Measurements from ENCODE around the gene GNPAT.

Gene GNPAT

GRCh38 chr1:231238298-231238697 lies 2.7 kb upstream of the GNPAT start:
- POLR2A ChIA-PET: interaction anchor here (1.0 kb wide), 1 partner anchor 39 kb away, joined by 3 read pairs; no protein-coding TSS in a partner anchor
- CTCF ChIA-PET: interaction anchor here (0.6 to 0.7 kb wide), 2 partner anchors 65 to 136 kb away, joined by 3 to 5 read pairs; no protein-coding TSS in a partner anchor
- H3K27ac ChIP-seq (ENCODE audit: extremely low read depth, low read depth, low read length): no peak overlapping the region
- H3K9me3 ChIP-seq (ENCODE audit: control insufficient read depth, insufficient read depth, low read depth, low read length): no peaks in the 10 kb centered on the region
- H3K4me1 ChIP-seq (ENCODE audit: control insufficient read depth, insufficient read depth, low read length): peaks cover 18% of the 10 kb centered on the region
- peaks cover 20 to 34% of the 10 kb centered on the region in 2 experiments for H3K36me3 ChIP-seq (ENCODE audit: control insufficient read depth in 2 of 2, insufficient read depth in 1 of 2, low read length in 2 of 2)
- H3K4me3 ChIP-seq (ENCODE audit: low read depth, low read length): no peak overlapping the region
- no peak for TF ChIP-seq ZNF791 (tag by site-specific recombination; IDR thresholded peaks at IDR 0.05)
- TF ChIP-seq SP7 (tag by site-specific recombination; IDR thresholded peaks at IDR 0.05): no peak
- no peak for TF ChIP-seq ZNF785 (tag by site-specific recombination; IDR thresholded peaks at IDR 0.05)
- TF ChIP-seq ZNF10 (tag by site-specific recombination; IDR thresholded peaks at IDR 0.05): no peak

DNA sequence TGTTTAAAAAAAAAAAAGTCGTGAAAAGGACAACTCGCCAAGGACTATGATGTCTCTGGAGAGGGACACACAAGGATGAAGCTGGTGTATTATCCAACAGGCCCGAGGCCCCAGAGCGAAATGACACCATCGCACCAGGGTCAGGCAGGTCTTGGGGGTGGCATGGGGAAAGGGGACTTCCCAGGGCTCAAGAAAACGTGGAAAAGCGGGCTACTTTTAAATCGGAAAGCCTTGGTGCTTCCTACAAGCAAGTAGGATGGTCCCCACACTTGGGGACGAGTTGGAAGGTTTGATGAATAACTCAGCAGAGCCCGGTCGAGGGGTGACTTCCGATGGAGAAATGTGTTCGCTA lies 505 bp upstream of the GNPAT start:
- ChIA-PET POLR2A (interaction anchor here (2.6 kb wide), 1 partner anchor 97 kb away, joined by 17 read pairs; the partner anchor contains the start of genes EXOC8 and SPRTN), CTCF (interaction anchor here (0.6 kb wide), 1 partner anchor 78 kb away, joined by 3 read pairs; no protein-coding TSS in a partner anchor)
- Histone ChIP-seq H3K36me3 (ENCODE audit: control insufficient read depth in 2 of 2, insufficient read depth in 1 of 2, low read length in 2 of 2) (peaks cover 16 to 34% of the 10 kb centered on the region in 2 experiments), H3K4me1 (ENCODE audit: control insufficient read depth, insufficient read depth, low read length) (peaks cover 15% of the 10 kb centered on the region), H3K4me3 (ENCODE audit: low read depth, low read length) (peak overlapping the region; percentile 62), H3K27ac (ENCODE audit: extremely low read depth, low read depth, low read length) (peak overlapping the region; percentile 84; the same call in 1 of the 2 replicates), H3K9me3 (ENCODE audit: control insufficient read depth, insufficient read depth, low read depth, low read length) (no peaks in the 10 kb centered on the region)
- no peak for TF ChIP-seq GLI2 (tag by site-specific recombination; IDR thresholded peaks at IDR 0.05; ENCODE audit: borderline replicate concordance, low read depth)
- TF ChIP-seq ZNF398 (tag by site-specific recombination; IDR thresholded peaks at IDR 0.05): 0 out of 2 replicates have a peak, but pooled peaks have one; percentile 7
- 0 out of 2 replicates have a peak, but pooled peaks have one; percentile 11 for TF ChIP-seq ZNF24 (tag by site-specific recombination; IDR thresholded peaks at IDR 0.05)

GRCh38 chr1:231241750-231242149 lies 738 bp downstream of the GNPAT start:
- peak overlapping the region; percentile 62 for H3K4me3 ChIP-seq (ENCODE audit: low read depth, low read length)
- no peaks in the 10 kb centered on the region for H3K9me3 ChIP-seq (ENCODE audit: control insufficient read depth, insufficient read depth, low read depth, low read length)
- peaks cover 16 to 24% of the 10 kb centered on the region in 2 experiments for H3K36me3 ChIP-seq (ENCODE audit: control insufficient read depth in 2 of 2, insufficient read depth in 1 of 2, low read length in 2 of 2)
- POLR2A ChIA-PET: interaction anchor here (0.9 to 2.6 kb wide), 4 partner anchors 8 to 600 kb away, joined by 3 to 17 read pairs (median 4); partner anchors contain the start of genes EXOC8 and SPRTN
- H3K4me1 ChIP-seq (ENCODE audit: control insufficient read depth, insufficient read depth, low read length): peaks cover 15% of the 10 kb centered on the region
- CTCF ChIA-PET: interaction anchor here (0.6 to 1.1 kb wide), 7 partner anchors 10 to 443 kb away, joined by 3 to 4 read pairs (median 3); no protein-coding TSS in a partner anchor
- peak overlapping the region; percentile 84 for H3K27ac ChIP-seq (ENCODE audit: extremely low read depth, low read depth, low read length)
- TF ChIP-seq ZNF664 (tag by site-specific recombination; IDR thresholded peaks at IDR 0.05): no peak
- 0 out of 2 replicates have a peak, but pooled peaks have one; percentile 16 for TF ChIP-seq GLIS1 (tag by site-specific recombination; IDR thresholded peaks at IDR 0.05)
- TF ChIP-seq IKZF3 (tag by site-specific recombination; IDR thresholded peaks at IDR 0.05): peak; percentile 70
- peak; percentile 86 for TF ChIP-seq FEZF1 (tag by site-specific recombination; IDR thresholded peaks at IDR 0.05)
- TF ChIP-seq ZNF629 (tag by site-specific recombination; IDR thresholded peaks at IDR 0.05): no peak
- TF ChIP-seq ZNF2 (tag by site-specific recombination; IDR thresholded peaks at IDR 0.05): no peak
- no peak for TF ChIP-seq ZNF202 (tag by site-specific recombination; IDR thresholded peaks at IDR 0.05; ENCODE audit: borderline replicate concordance)
- peak; percentile 32 for TF ChIP-seq KLF1 (tag by site-specific recombination; IDR thresholded peaks at IDR 0.05)
- no peak for TF ChIP-seq ZNF157 (tag by site-specific recombination; IDR thresholded peaks at IDR 0.05)
- peak; percentile 81; the same call in 1 of the 2 replicates for TF ChIP-seq ZNF394 (tag by site-specific recombination; IDR thresholded peaks at IDR 0.05; ENCODE audit: borderline replicate concordance)
- TF ChIP-seq ZNF792 (tag by site-specific recombination; IDR thresholded peaks at IDR 0.05): 0 out of 2 replicates have a peak, but pooled peaks have one; percentile 13
- TF ChIP-seq, protein P1, sequence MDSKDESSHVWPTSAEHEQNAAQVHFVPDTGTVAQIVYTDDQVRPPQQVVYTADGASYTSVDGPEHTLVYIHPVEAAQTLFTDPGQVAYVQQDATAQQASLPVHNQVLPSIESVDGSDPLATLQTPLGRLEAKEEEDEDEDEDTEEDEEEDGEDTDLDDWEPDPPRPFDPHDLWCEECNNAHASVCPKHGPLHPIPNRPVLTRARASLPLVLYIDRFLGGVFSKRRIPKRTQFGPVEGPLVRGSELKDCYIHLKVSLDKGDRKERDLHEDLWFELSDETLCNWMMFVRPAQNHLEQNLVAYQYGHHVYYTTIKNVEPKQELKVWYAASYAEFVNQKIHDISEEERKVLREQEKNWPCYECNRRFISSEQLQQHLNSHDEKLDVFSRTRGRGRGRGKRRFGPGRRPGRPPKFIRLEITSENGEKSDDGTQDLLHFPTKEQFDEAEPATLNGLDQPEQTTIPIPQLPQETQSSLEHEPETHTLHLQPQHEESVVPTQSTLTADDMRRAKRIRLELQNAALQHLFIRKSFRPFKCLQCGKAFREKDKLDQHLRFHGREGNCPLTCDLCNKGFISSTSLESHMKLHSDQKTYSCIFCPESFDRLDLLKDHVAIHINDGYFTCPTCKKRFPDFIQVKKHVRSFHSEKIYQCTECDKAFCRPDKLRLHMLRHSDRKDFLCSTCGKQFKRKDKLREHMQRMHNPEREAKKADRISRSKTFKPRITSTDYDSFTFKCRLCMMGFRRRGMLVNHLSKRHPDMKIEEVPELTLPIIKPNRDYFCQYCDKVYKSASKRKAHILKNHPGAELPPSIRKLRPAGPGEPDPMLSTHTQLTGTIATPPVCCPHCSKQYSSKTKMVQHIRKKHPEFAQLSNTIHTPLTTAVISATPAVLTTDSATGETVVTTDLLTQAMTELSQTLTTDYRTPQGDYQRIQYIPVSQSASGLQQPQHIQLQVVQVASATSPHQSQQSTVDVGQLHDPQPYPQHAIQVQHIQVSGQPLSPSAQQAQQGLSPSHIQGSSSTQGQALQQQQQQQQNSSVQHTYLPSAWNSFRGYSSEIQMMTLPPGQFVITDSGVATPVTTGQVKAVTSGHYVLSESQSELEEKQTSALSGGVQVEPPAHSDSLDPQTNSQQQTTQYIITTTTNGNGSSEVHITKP (tag by site-specific recombination; IDR thresholded peaks at IDR 0.05): peak; percentile 82
- TF ChIP-seq ZNF423 (tag by site-specific recombination; IDR thresholded peaks at IDR 0.05): no peak
- TF ChIP-seq ZNF398 (tag by site-specific recombination; IDR thresholded peaks at IDR 0.05): peak; percentile 37; the same call in 1 of the 2 replicates
- TF ChIP-seq ZNF112 (tag by site-specific recombination; IDR thresholded peaks at IDR 0.05): no peak
- TF ChIP-seq ZNF843 (tag by site-specific recombination; IDR thresholded peaks at IDR 0.05): peak; percentile 24; the same call in 1 of the 2 replicates

Data from HEK293 (cell line).